Stomach (tissue), 4 donors: ENCODE data around the gene GDF2.
A peak's percentile ranks its signal among the peaks of the same experiment; 100 is the strongest.

Source experiments
- CTCF ChIP-seq, 7 experiments: fragments of 450-650 bp in 4 of 7; fragments of 200-600 bp in 3 of 7; sonication (generic) in 3 of 7; IDR thresholded peaks; one replicate each; pipeline ENCODE4 v1.5.1; 2016 to 2019; ENCODE audit warnings: antibody characterized with exemption in 7 of 7, control low read depth in 2 of 7, mild to moderate bottlenecking in 1 of 7
- EP300 ChIP-seq: sonication (generic); formaldehyde crosslinking; IDR thresholded peaks from one replicate; pipeline ENCODE4 v1.6.1; 2017; ENCODE audit warnings: antibody characterized with exemption
- POLR2A ChIP-seq, 4 donors: fragments of 450-650 bp; IDR thresholded peaks; one replicate each; pipeline ENCODE4 v1.6.1; 2016; ENCODE audit warnings: antibody characterized with exemption in 4 of 4, control low read depth in 2 of 4, mild to moderate bottlenecking in 1 of 4, moderate library complexity in 1 of 4
- POLR2AphosphoS5 ChIP-seq, 3 donors: sonication (generic); formaldehyde crosslinking; IDR thresholded peaks; one replicate each; pipeline ENCODE4 v1.6.1; 2016; ENCODE audit warnings: antibody characterized with exemption in 3 of 3

DNA sequence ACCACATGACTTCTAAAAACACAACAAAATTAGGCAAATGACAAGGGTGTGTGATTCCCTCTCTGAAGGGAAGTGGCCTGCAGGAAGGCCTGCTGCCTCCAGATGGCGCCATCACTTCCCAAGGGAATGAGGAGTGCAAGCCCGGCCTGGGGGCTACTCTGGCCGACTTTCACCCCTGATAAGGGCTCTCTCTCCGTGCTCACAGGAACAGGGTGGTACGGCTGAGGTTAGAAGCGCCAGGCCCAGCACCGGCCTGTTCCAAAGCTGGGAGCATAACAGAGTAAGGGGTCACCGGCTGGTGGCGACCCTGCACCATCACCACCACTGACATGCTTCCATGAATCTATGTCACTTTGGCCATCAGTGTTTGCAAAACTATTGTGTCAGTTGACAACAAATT is 39.0 kb downstream of the GDF2 start:
- peak in 5 of 7 experiments; percentile 40 to 61 (median 53) for TF ChIP-seq CTCF (IDR thresholded peaks at IDR 0.05)
- no peak for TF ChIP-seq POLR2A (IDR thresholded peaks at IDR 0.05)
- no peak for TF ChIP-seq EP300
- TF ChIP-seq POLR2AphosphoS5 (IDR thresholded peaks at IDR 0.05): no peak
